Medulla oblongata (tissue), 1 donor: ENCODE results near the gene ATG13.
A peak's percentile ranks its signal among the peaks of the same experiment; 100 is the strongest.
"Not testable (repeated sequence)": the region's sequence is repeated elsewhere in the genome, so short reads cannot be mapped to it uniquely, and the experiment has no call there.

Experiments
- DNase-seq: peaks from one replicate; pipeline ENCODE4 v3.0.0-alpha.2; 2015; ENCODE audit errors: extremely low spot score

Gene ATG13

GRCh38 chr11:46617134-46617971 lies at the start of gene ATG13, which contains the start of gene HARBI1:
ATG13 (plus strand) TSS chr11:46617553; CDS start chr11:46644292, 26,739 bp downstream.
HARBI1 (minus strand) TSS chr11:46617227; CDS start chr11:46616237, 990 bp downstream.
- DNase-seq, result peak; percentile 89

- no peak for DNase-seq
Observed at GRCh38 chr11:46570790-46571398, 46.5 kb upstream of the ATG13 start.

GRCh38 chr11:46574656-46575055 lies 42.7 kb upstream of the ATG13 start:
- no peak for DNase-seq

GRCh38 chr11:46577058-46577457 lies 40.3 kb upstream of the ATG13 start:
- DNase-seq, result no peak

DNA sequence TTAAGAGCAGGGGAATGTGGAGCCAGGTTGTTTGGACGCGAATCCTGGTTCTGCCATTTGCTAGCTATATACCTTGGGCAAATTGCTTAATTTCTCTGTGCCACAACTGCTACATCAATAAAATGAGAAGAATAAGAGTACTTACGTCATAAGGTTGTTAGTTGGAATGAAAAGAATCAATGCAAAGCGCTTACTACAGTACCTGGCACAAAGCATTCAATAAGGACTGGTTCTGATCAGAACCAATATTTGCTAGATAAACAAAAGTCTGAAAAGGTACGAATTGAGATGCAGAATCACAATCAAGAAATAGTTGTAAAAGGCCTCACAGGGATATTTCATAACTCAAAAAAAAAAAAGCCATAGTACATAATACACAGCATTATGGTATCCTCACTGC lies 34.8 kb upstream of the ATG13 start:
- no peak for DNase-seq

- not testable (repeated sequence) for DNase-seq
Observed at GRCh38 chr11:46583513-46583912, 33.8 kb upstream of the ATG13 start.

- DNase-seq, result no peak
Observed at GRCh38 chr11:46588131-46588530, 29.2 kb upstream of the ATG13 start.

DNA sequence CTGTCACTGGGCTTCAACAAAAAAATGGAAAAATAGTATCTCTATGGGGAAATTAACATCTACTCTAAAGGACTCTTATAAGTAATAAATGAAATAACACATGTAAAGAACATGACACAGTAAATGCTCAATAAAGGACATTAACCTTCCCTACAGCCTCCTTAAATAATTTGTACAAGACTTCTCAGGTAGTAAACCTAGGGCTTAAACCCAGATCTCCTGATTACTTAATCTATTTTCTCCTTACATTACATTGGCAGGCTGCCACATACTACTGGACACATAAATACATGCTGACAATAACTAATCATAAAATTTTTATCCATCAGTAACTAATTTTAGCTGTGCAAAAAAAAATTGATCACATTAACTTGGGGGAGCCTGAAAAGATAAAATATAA lies 28.4 kb upstream of the ATG13 start:
- DNase-seq, result no peak

- DNase-seq, result no peak
Observed at GRCh38 chr11:46590740-46591605, 26.4 kb upstream of the ATG13 start.

DNA sequence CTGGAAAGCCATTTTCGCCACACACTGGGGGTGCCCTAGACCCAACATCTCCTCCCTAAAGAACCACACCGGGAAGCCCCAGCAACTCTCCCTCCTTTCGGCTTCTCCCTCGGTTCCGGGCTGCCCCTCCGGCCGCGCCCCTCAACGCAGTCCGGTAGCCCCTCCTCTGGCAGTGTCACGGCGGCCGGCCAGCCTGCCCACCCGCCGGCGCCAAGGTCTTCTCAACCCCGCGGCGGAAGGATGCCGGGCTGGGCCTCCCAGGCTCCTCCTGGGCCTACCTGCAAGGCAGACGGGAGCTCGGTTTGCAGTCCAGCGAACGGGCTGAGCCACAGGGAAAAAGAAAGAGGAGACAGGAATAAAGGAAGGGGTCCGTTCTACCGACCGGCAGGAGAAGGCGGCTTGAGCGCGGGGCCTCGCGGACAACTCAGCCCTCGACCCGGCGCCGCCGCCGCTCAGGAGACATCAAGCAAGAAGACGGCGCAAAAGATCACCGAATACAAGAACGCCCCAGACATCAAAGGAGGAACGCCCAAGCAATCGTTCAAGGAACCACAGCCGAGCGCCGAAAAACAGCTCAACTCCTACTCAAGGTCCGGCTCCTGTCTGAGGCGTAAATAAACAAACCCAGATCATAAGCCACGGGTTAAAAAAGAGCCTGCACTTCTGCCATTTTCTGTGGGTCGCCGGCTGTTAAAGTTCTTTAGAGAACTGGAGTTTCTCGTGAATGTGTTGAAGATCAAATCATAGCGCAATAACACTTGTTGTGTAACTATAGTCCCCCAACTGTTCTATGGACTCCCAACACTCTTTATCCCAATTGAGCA lies 23.6 kb upstream of the ATG13 start, which contains the start of gene AMBRA1:
Gene AMBRA1, minus strand, starts transcription at position 474 of the 824 bp plus-strand sequence. CDS start 45,643 bp downstream, outside the sequence.
- DNase-seq, result peak; percentile 96

GRCh38 chr11:46594374-46594700 lies 23.0 kb upstream of the ATG13 start:
- DNase-seq, result no peak

GRCh38 chr11:46594785-46595184 lies 22.6 kb upstream of the ATG13 start:
- DNase-seq, result no peak

- DNase-seq, result no peak
Observed at GRCh38 chr11:46597155-46597554, 20.2 kb upstream of the ATG13 start.

DNA sequence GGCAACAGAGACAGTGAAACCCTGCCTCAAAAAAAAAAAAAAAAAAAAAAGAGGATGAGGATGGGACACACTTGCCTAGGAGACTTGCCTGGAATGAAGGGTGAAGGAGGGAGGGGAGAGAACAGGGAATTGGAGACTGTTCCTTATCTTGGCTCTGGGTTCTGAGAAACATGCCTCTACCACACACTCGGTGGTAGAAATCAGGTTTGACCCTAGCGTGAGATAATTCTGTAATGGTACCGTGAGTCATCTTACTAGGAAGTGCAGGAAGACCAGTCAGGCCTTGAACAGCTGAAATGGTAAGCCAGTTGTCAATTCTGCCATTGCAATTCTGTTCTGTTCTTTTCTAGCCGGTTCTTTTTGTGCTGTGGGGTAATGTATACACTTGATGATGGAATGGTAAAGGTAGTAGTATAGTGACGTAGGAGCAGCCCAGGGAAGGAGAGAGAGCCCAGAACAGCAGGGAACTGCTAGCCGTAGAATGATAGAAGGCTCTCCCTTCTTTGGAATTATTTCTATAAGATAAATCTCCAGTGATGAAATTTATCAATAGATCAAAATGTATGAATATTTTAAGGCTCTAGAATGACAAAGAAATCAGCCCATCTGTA lies 19.6 kb upstream of the ATG13 start:
- no peak for DNase-seq

DNA sequence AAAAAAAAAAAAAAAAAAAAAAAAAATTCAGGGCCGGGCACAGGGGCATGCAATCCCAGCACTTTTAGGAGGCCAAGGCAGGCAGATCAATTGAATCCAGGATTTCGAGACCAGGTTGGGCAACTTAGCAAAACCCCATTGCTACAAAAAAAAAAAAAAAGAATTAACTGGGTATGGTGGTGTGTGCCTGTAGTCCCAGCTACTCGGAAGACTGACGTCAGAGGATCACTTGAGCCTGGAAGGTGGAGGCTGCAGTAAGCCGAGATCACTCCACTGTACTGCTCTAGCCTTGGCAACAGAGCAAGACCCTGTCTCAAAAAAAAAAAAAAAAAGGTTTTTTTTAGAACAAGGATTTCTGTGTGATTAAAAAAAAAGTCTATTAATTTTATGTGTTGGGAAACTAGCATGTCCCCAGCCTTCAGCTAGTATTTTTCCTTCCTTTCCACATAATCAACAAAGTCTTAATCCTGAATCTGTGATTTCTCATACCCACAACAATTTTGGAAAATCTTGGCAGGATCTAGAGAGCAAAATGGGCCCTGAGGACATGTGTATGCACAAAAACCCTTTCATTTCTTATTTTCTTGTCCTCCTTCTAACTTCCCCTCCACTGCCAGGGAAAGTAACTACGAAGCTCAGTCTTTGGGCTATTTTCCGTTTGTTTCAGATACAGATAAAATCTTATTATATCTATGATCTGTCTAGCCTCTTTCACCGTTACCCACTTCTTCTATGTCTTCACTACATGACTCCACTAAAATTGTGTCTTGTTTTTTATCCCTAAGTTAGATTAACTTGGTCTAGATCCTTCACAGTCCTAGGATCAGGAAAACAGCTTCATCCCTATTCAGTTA lies 17.8 kb upstream of the ATG13 start:
- no peak for DNase-seq

- no peak for DNase-seq
Observed at GRCh38 chr11:46600194-46600960, 17.0 kb upstream of the ATG13 start.

DNA sequence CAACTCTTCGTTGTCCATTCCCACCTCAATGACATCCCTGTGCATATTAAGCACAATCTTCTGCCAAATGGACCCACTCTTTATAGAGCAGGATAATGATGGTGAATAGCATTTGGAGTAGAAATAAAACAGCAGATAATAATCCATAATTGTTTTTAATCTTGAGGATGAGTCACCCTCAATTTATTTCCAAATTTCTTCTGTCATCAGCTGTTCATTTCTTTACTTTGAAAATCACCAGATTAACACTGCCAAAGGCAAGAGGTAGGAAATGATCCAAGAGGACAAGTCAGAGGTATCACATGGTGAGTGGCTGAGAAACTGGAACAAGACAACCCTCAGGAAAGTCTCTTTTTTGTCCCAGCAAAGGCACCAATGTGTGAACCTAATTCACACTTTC lies 16.2 kb upstream of the ATG13 start:
- DNase-seq, result peak; percentile 67

GRCh38 chr11:46603704-46604308 lies 13.5 kb upstream of the ATG13 start:
- DNase-seq, result no peak

- DNase-seq, result peak; percentile 52
Observed at GRCh38 chr11:46604796-46605195, 12.6 kb upstream of the ATG13 start.
